K562 (cell line): ENCODE results near the gene ALDH1A2. TPM values are rescaled to one million over a fixed set of nuclear protein-coding genes. Genes with fewer than 3 reads are reported as not detected.

ENCODE experiments used
- BRF1 ChIP-seq: IDR thresholded peaks from 3 replicates; pipeline ENCODE4 v1.6.1; 2011; ENCODE audit warnings: borderline replicate concordance, mild to moderate bottlenecking; ENCODE audit not compliant: insufficient read length; ENCODE audit errors: extremely low read depth
- CGGBP1 ChIP-seq: fragments of 250-450 bp; sonication (Bioruptor Pico); IDR thresholded peaks from 2 replicates; pipeline ENCODE4 v1.9.0; 2021; ENCODE audit warnings: mild to moderate bottlenecking
- CSDE1 ChIP-seq, 2 experiments: fragments of 450-650 bp; IDR thresholded peaks; 2 replicates each; pipeline ENCODE4 v1.6.1; 2016; ENCODE audit warnings: mild to moderate bottlenecking in 1 of 2
- DPF2 ChIP-seq: fragments of 450-650 bp; IDR thresholded peaks from 2 replicates; pipeline ENCODE4 v1.6.1; 2016
- ELF1 ChIP-seq: fragments of 200-800 bp; sonication (Bioruptor generic); IDR thresholded peaks from 2 replicates; pipeline ENCODE4 v1.6.1; 2016; ENCODE audit warnings: missing genetic modification characterization, missing compliant biosample characterization
- FOXA3 ChIP-seq, 2 experiments: fragments of 450-650 bp in 1 of 2; sonication (generic) in 1 of 2; formaldehyde crosslinking; IDR thresholded peaks in 1 of 2; conservative IDR thresholded peaks in 1 of 2; 2 replicates each; pipeline versions ENCODE4 v1.4.0 to v1.8.0; 2020 to 2022; ENCODE audit warnings: mild to moderate bottlenecking in 2 of 2, missing genetic modification reagents in 1 of 2
- HDAC8 ChIP-seq: fragments of 450-650 bp; IDR thresholded peaks from 2 replicates; pipeline ENCODE4 v1.6.1; 2016; ENCODE audit warnings: mild to moderate bottlenecking, missing genetic modification characterization, moderate library complexity, missing compliant biosample characterization
- L3MBTL2 ChIP-seq: fragments of 450-650 bp; IDR thresholded peaks from 2 replicates; pipeline ENCODE4 v1.6.1; 2016; ENCODE audit warnings: mild to moderate bottlenecking, moderate library complexity
- NFXL1 ChIP-seq: fragments of 450-650 bp; formaldehyde crosslinking; IDR thresholded peaks from 2 replicates; pipeline ENCODE4 v1.4.0; 2021; ENCODE audit warnings: mild to moderate bottlenecking
- NR2F6 ChIP-seq: fragments of 450-650 bp; formaldehyde crosslinking; IDR thresholded peaks from 2 replicates; pipeline ENCODE4 v1.4.0; 2020; ENCODE audit warnings: mild to moderate bottlenecking
- PHTF2 ChIP-seq: fragments of 250-450 bp; sonication (Bioruptor Pico); IDR thresholded peaks from 2 replicates; pipeline ENCODE4 v1.5.0; 2021; ENCODE audit warnings: mild to moderate bottlenecking
- POLR2G ChIP-seq: fragments of 200-400 bp; formaldehyde crosslinking; IDR thresholded peaks from 2 replicates; pipeline ENCODE4 v1.6.1; 2017; ENCODE audit warnings: low read depth, mild to moderate bottlenecking, antibody characterized with exemption, low read length, moderate library complexity
- RHOXF2B ChIP-seq: fragments of 250-450 bp; sonication (Bioruptor Pico); conservative IDR thresholded peaks from 2 replicates; pipeline ENCODE4 v1.5.1; 2021
- SAP30 ChIP-seq: fragments of 200-600 bp; sonication (generic); IDR thresholded peaks from 2 replicates; pipeline ENCODE4 v1.6.1; 2012; ENCODE audit warnings: borderline replicate concordance, low read depth, mild to moderate bottlenecking, moderate library complexity, low read length, control low read depth, inconsistent platforms; ENCODE audit not compliant: insufficient read depth, poor library complexity, severe bottlenecking
- THAP7 ChIP-seq: fragments of 250-450 bp; sonication (Bioruptor Pico); IDR thresholded peaks from 2 replicates; pipeline ENCODE4 v1.5.0; 2021
- ZNF12 ChIP-seq: sonication (generic); formaldehyde crosslinking; IDR thresholded peaks from 2 replicates; pipeline ENCODE4 v1.4.0; 2020; ENCODE audit warnings: mild to moderate bottlenecking, missing genetic modification reagents
- polyA plus RNA-seq, 8 experiments: library from polyadenylated mRNA; depleted of rRNA in 4 of 8; stranded (reverse) in 5 of 8; unstranded in 3 of 8; fragments of >200 nt; fragmentation: Nextera tagmentation in 2 of 8; fragmentation: Illumina TruSeq in 1 of 8; extraction: Ambion mirVana in 2 of 8; extraction: Trizol in 1 of 8; gene quantifications; 2 replicates each; pipeline versions ENCODE4 v1.2.1 to v1.2.3, GENCODE V29; 2011 to 2014; ENCODE audit warnings: inconsistent platforms in 1 of 8, missing spikeins in 1 of 8
- total RNA-seq, 7 experiments: library from RNA; depleted of rRNA in 6 of 7; stranded (reverse); fragments of >200 nt in 6 of 7; fragmentation: Illumina TruSeq in 2 of 7; extraction: Trizol in 2 of 7; gene quantifications; 2 replicates each; pipeline versions ENCODE4 v1.2.1 to v1.2.3, GENCODE V29; 2011 to 2021; ENCODE audit warnings: low replicate concordance in 1 of 7
- TF ChIP-seq, protein P1 (sequence below): fragments of 450-650 bp; IDR thresholded peaks from 2 replicates; pipeline ENCODE4 v1.6.1; 2016; ENCODE audit warnings: mild to moderate bottlenecking, moderate library complexity

ALDH1A2 gene
- total and polyA plus RNA-seq, 9 of the 15 experiments (the other 6 are each of a cell fraction or from before 2014, with no cell fraction given), result 115 to 393 (median 333) TPM

DNA sequence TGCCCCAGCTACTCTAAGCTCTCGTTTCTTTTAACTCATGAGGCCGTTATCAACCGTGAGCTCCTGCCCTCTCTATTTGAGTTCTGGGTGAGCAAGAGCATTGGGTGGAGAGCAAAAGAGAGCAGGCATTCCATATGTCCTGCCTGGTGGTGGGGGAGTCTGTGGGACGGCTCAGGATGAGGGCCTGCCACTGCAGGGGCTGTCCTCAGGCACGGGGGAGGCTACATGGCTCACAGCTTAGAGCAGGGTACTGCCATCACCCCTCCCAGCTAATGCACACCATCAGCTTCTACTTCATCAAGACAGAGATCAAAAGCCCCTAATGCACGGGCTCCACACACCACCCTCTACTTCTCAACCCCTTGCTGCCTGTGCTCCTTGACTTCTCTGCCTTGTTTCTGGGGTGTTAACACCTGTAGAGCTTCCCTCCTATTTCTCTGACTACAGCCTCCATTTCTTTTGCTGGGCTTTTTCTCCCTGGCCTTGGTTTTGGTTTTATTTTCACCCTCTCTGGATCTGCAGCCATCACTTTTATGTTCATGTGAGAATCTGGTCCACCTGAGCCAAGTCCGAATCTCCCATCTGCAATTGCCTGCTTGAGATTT lies 114.1 kb downstream of the ALDH1A2 start (continued):
- TF ChIP-seq, protein P1, sequence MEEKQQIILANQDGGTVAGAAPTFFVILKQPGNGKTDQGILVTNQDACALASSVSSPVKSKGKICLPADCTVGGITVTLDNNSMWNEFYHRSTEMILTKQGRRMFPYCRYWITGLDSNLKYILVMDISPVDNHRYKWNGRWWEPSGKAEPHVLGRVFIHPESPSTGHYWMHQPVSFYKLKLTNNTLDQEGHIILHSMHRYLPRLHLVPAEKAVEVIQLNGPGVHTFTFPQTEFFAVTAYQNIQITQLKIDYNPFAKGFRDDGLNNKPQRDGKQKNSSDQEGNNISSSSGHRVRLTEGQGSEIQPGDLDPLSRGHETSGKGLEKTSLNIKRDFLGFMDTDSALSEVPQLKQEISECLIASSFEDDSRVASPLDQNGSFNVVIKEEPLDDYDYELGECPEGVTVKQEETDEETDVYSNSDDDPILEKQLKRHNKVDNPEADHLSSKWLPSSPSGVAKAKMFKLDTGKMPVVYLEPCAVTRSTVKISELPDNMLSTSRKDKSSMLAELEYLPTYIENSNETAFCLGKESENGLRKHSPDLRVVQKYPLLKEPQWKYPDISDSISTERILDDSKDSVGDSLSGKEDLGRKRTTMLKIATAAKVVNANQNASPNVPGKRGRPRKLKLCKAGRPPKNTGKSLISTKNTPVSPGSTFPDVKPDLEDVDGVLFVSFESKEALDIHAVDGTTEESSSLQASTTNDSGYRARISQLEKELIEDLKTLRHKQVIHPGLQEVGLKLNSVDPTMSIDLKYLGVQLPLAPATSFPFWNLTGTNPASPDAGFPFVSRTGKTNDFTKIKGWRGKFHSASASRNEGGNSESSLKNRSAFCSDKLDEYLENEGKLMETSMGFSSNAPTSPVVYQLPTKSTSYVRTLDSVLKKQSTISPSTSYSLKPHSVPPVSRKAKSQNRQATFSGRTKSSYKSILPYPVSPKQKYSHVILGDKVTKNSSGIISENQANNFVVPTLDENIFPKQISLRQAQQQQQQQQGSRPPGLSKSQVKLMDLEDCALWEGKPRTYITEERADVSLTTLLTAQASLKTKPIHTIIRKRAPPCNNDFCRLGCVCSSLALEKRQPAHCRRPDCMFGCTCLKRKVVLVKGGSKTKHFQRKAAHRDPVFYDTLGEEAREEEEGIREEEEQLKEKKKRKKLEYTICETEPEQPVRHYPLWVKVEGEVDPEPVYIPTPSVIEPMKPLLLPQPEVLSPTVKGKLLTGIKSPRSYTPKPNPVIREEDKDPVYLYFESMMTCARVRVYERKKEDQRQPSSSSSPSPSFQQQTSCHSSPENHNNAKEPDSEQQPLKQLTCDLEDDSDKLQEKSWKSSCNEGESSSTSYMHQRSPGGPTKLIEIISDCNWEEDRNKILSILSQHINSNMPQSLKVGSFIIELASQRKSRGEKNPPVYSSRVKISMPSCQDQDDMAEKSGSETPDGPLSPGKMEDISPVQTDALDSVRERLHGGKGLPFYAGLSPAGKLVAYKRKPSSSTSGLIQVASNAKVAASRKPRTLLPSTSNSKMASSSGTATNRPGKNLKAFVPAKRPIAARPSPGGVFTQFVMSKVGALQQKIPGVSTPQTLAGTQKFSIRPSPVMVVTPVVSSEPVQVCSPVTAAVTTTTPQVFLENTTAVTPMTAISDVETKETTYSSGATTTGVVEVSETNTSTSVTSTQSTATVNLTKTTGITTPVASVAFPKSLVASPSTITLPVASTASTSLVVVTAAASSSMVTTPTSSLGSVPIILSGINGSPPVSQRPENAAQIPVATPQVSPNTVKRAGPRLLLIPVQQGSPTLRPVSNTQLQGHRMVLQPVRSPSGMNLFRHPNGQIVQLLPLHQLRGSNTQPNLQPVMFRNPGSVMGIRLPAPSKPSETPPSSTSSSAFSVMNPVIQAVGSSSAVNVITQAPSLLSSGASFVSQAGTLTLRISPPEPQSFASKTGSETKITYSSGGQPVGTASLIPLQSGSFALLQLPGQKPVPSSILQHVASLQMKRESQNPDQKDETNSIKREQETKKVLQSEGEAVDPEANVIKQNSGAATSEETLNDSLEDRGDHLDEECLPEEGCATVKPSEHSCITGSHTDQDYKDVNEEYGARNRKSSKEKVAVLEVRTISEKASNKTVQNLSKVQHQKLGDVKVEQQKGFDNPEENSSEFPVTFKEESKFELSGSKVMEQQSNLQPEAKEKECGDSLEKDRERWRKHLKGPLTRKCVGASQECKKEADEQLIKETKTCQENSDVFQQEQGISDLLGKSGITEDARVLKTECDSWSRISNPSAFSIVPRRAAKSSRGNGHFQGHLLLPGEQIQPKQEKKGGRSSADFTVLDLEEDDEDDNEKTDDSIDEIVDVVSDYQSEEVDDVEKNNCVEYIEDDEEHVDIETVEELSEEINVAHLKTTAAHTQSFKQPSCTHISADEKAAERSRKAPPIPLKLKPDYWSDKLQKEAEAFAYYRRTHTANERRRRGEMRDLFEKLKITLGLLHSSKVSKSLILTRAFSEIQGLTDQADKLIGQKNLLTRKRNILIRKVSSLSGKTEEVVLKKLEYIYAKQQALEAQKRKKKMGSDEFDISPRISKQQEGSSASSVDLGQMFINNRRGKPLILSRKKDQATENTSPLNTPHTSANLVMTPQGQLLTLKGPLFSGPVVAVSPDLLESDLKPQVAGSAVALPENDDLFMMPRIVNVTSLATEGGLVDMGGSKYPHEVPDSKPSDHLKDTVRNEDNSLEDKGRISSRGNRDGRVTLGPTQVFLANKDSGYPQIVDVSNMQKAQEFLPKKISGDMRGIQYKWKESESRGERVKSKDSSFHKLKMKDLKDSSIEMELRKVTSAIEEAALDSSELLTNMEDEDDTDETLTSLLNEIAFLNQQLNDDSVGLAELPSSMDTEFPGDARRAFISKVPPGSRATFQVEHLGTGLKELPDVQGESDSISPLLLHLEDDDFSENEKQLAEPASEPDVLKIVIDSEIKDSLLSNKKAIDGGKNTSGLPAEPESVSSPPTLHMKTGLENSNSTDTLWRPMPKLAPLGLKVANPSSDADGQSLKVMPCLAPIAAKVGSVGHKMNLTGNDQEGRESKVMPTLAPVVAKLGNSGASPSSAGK, result peak; percentile 36; the same call in 1 of the 2 replicates
- TF ChIP-seq L3MBTL2 (peak; percentile 78), POLR2G (peak; percentile 51; the same call in 1 of the 2 replicates), ELF1 (no peak), THAP7 (CRISPR knock-in tag) (no peak), PHTF2 (no peak), HDAC8 (tag) (peak; percentile 76; the same call in 1 of the 2 replicates), RHOXF2B (CRISPR knock-in tag) (no peak), SAP30 (no peak), BRF1 (no peak), ZNF12 (CRISPR knock-in tag) (no peak), FOXA3 (CRISPR knock-in tag; conservative IDR thresholded peaks at IDR 0.05 in 1 of 2, IDR thresholded peaks at IDR 0.05 in 1 of 2) (no peak), CGGBP1 (CRISPR knock-in tag) (no peak), DPF2 (no peak), NR2F6 (CRISPR knock-in tag) (no peak), NFXL1 (no peak), CSDE1 (IDR thresholded peaks at IDR 0.05) (no peak)
